ENCODE measurements around the gene TIMM17B. TPM values are rescaled to one million over a fixed set of nuclear protein-coding genes. Genes with fewer than 3 reads are reported as not detected.
A peak's percentile ranks its signal among the peaks of the same experiment; 100 is the strongest.

The TIMM17B gene
- total RNA-seq, 2 donors from 2014 or later: 49.2 to 56.5 TPM

DNA sequence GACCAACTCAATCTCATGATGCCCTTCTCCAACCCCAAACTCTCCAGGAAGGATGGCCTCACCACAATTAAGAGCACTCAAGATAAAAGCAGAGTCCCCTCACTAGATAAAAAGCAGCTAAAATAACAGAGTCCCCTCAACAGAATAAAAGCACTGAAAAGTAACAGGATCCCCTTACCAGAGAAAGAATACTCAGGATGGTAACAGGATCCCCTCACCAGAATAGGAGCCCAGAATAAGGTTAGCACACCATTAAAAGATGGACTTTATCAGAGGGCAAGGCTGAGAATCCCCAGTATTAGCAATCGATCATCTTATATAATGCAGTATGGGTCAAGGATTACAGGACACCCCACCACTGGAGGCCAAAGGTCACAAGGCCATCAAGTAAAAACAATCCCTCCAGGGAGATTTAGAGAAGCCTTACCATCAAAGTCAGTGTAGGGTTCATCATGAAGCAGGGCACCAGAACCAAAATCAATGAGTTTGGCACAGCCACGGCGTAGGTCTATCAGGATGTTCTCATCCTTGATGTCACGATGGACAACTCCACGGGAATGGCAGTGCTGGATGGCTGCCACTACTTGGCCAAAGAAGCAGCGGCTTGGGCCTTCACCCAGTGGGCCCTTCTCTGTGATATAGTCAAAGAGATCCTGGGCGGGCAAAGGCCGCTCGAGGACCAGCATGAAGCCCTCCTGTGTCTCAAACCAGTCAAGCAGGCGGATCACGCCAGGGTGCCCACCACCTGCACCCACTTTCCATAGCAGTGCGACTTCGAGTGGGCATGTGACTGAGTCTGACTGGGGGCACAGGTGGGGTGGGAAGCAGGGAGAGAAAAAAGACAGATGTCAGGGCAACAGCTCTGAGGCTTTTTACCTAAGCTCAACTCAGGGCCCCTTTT, 17.3 kb upstream of the TIMM17B start:
- no peaks in the 10 kb centered on the region for H3K36me3 ChIP-seq
- no peaks in the 10 kb centered on the region for H3K9me3 ChIP-seq
- H3K4me3 ChIP-seq: no peak overlapping the region
- no peak for TF ChIP-seq CTCF (IDR thresholded peaks at IDR 0.05)
- no peak for DNase-seq (ENCODE audit: low spot score)
- H3K27ac ChIP-seq: no peak overlapping the region
- no peaks in the 10 kb centered on the region for H3K27me3 ChIP-seq
- peaks cover 0 to 19% of the 10 kb centered on the region in 2 donors for H3K4me1 ChIP-seq

- H3K36me3 ChIP-seq: no peaks in the 10 kb centered on the region
- no peak for TF ChIP-seq CTCF (IDR thresholded peaks at IDR 0.05)
- H3K9me3 ChIP-seq: no peaks in the 10 kb centered on the region
- H3K4me1 ChIP-seq: peaks cover 0 to 14% of the 10 kb centered on the region in 2 donors
- no peaks in the 10 kb centered on the region for H3K27me3 ChIP-seq
- no peak overlapping the region for H3K27ac ChIP-seq
- no peak for DNase-seq (ENCODE audit: low spot score)
- H3K4me3 ChIP-seq: no peak overlapping the region
Observed at GRCh38 chrX:48913605-48914366, 16.2 kb upstream of the TIMM17B start.

- peak; percentile 76 for DNase-seq (ENCODE audit: low spot score)
- no peaks in the 10 kb centered on the region for H3K9me3 ChIP-seq
- H3K4me1 ChIP-seq: no peaks in the 10 kb centered on the region
- peaks cover 3% of the 10 kb centered on the region for H3K36me3 ChIP-seq
- H3K27me3 ChIP-seq: no peaks in the 10 kb centered on the region
- H3K27ac ChIP-seq: peak within 1 kb of the TSS; percentile 72 to 78
- TF ChIP-seq CTCF (IDR thresholded peaks at IDR 0.05): no peak
- H3K4me3 ChIP-seq: peak within 1 kb of the TSS; percentile 51 to 57
Observed at GRCh38 chrX:48911412-48912182, 14.0 kb upstream of the TIMM17B start, which contains the start of gene SLC35A2. TSS of gene SLC35A2 (minus strand) at chrX:48911646. CDS start at chrX:48911636, 10 bp downstream.

DNA sequence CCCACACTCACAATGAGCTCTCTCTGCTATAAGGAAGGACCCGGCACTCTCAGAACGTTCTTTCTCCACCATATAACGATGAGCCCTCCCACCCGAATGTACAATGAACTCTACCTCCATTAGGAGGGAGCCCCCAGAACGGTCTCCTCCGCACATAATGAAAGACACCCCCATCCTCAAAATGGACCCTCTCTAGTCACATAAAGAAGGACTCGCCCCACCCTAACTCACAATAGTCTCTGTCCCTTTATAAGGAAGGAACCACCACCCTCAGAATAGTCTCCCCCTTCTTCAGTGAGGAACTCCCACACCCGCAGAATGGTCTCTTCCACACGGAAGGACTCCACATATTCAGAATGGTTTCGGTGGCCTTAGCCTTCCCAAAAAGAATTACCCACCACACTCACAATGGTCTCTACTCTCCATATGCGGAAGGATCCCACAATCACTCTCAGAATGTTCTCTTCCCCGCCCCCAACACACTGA, 13.4 kb upstream of the TIMM17B start:
- Histone ChIP-seq H3K27me3 (no peaks in the 10 kb centered on the region), H3K4me1 (no peaks in the 10 kb centered on the region), H3K4me3 (peak overlapping the region; percentile 51 to 57), H3K9me3 (no peaks in the 10 kb centered on the region), H3K27ac (peak overlapping the region; percentile 72 to 78), H3K36me3 (peaks cover 9% of the 10 kb centered on the region)
- TF ChIP-seq CTCF (IDR thresholded peaks at IDR 0.05): no peak
- no peak for DNase-seq (ENCODE audit: low spot score)

- TF ChIP-seq CTCF (IDR thresholded peaks at IDR 0.05): no peak
- H3K27ac ChIP-seq: no peak overlapping the region
- DNase-seq (ENCODE audit: low spot score): no peak
Observed at GRCh38 chrX:48909703-48910294, 12.2 kb upstream of the TIMM17B start.

More at GRCh38 chrX:48909703-48910294, 12.2 kb upstream of the TIMM17B start:
- no peaks in the 10 kb centered on the region for H3K9me3 ChIP-seq
- peaks cover 10% of the 10 kb centered on the region for H3K36me3 ChIP-seq
- no peaks in the 10 kb centered on the region for H3K27me3 ChIP-seq
- no peaks in the 10 kb centered on the region for H3K4me1 ChIP-seq
- H3K4me3 ChIP-seq: no peak overlapping the region
